HepG2 (cell line): ENCODE data around the gene TSKU. TPM values are rescaled to one million over a fixed set of nuclear protein-coding genes. Genes with fewer than 3 reads are reported as not detected.

Experiments
- DMAP1 ChIP-seq: IDR thresholded peaks from 2 replicates; pipeline ENCODE4 v1.6.1; 2016
- DMTF1 ChIP-seq: sonication (generic); formaldehyde crosslinking; IDR thresholded peaks from 2 replicates; pipeline ENCODE4 v1.4.0; 2020; ENCODE audit warnings: mild to moderate bottlenecking, missing genetic modification reagents
- ETV6 ChIP-seq: sonication (generic); formaldehyde crosslinking; conservative IDR thresholded peaks from 2 replicates; pipeline ENCODE4 v1.4.0; 2020; ENCODE audit warnings: missing genetic modification reagents
- FIP1L1 ChIP-seq: fragments of 200-400 bp; formaldehyde crosslinking; IDR thresholded peaks from 2 replicates; pipeline ENCODE4 v1.6.1; 2018; ENCODE audit warnings: low read depth, mild to moderate bottlenecking, low read length, moderate library complexity, borderline replicate concordance; ENCODE audit not compliant: insufficient read depth
- FOXK2 ChIP-seq: fragments of 450-650 bp; IDR thresholded peaks from 2 replicates; pipeline ENCODE4 v1.6.1; 2016
- GATA4 ChIP-seq: sonication (generic); IDR thresholded peaks from 2 replicates; pipeline ENCODE4 v1.6.1; 2016; ENCODE audit warnings: antibody characterized with exemption, low read depth, borderline replicate concordance
- HNRNPUL1 ChIP-seq: fragments of 200-400 bp; formaldehyde crosslinking; IDR thresholded peaks from 2 replicates; pipeline ENCODE4 v1.6.1; 2017; ENCODE audit warnings: low read depth, mild to moderate bottlenecking, low read length, moderate library complexity
- IRF1 ChIP-seq: sonication (generic); formaldehyde crosslinking; IDR thresholded peaks from 2 replicates; pipeline ENCODE4 v1.4.0; 2020; ENCODE audit warnings: low read depth, mild to moderate bottlenecking, missing genetic modification reagents
- KDM1A ChIP-seq: IDR thresholded peaks from 2 replicates; pipeline ENCODE4 v1.6.1; 2016; ENCODE audit warnings: missing compliant biosample characterization
- NCOR1 ChIP-seq: fragments of 200-600 bp; sonication (generic); IDR thresholded peaks from 2 replicates; pipeline ENCODE4 v1.7.0; 2017; ENCODE audit warnings: antibody characterized with exemption, low read length, borderline replicate concordance
- NFYC ChIP-seq: IDR thresholded peaks from 2 replicates; pipeline ENCODE4 v1.6.1; 2016; ENCODE audit warnings: missing genetic modification reagents, missing compliant biosample characterization
- PPARG ChIP-seq: conservative IDR thresholded peaks from 2 replicates; pipeline ENCODE4 v1.6.1; 2016; ENCODE audit warnings: missing biosample characterization, missing genetic modification reagents
- RAD51 ChIP-seq: fragments of 450-650 bp; IDR thresholded peaks from 2 replicates; pipeline ENCODE4 v1.6.1; 2016; ENCODE audit warnings: borderline replicate concordance
- YEATS2 ChIP-seq: sonication (generic); formaldehyde crosslinking; IDR thresholded peaks from 2 replicates; pipeline ENCODE4 v1.4.0; 2020; ENCODE audit warnings: missing genetic modification reagents, borderline replicate concordance
- ZNF569 ChIP-seq: sonication (generic); formaldehyde crosslinking; IDR thresholded peaks from 2 replicates; pipeline ENCODE4 v1.5.0; 2020; ENCODE audit warnings: mild to moderate bottlenecking, missing genetic modification reagents, moderate library complexity, borderline replicate concordance
- ZNF644 ChIP-seq: IDR thresholded peaks from 2 replicates; pipeline ENCODE4 v1.6.1; 2016; ENCODE audit warnings: low read depth
- ZXDC ChIP-seq: sonication (generic); formaldehyde crosslinking; IDR thresholded peaks from 2 replicates; pipeline ENCODE4 v1.5.0; 2020; ENCODE audit warnings: mild to moderate bottlenecking, missing genetic modification reagents
- polyA plus RNA-seq, 8 experiments: library from polyadenylated mRNA; depleted of rRNA in 3 of 8; stranded (reverse) in 7 of 8; unstranded in 1 of 8; fragments of >200 nt; fragmentation: Illumina TruSeq in 4 of 8; extraction: Trizol in 4 of 8; gene quantifications; 2 replicates each; pipeline versions ENCODE4 v1.2.1 to v1.2.3, GENCODE V29; 2011 to 2016; ENCODE audit warnings: low read depth in 4 of 8, missing spikeins in 1 of 8, mixed read lengths in 1 of 8; ENCODE audit not compliant: insufficient read depth in 1 of 8
- total RNA-seq, 5 experiments: library from RNA; depleted of rRNA; stranded (reverse); fragments of >200 nt; fragmentation: Illumina TruSeq; extraction: Trizol; gene quantifications; 2 replicates each; pipeline ENCODE4 v1.2.3, GENCODE V29; 2016; ENCODE audit warnings: low read depth in 1 of 5
- TF ChIP-seq, protein P1 (sequence below): sonication (generic); formaldehyde crosslinking; IDR thresholded peaks from 2 replicates; pipeline ENCODE4 v1.8.0; 2022; ENCODE audit warnings: mild to moderate bottlenecking, missing genetic modification reagents
- TF ChIP-seq, protein P2 (sequence below): conservative IDR thresholded peaks from 2 replicates; pipeline ENCODE4 v1.6.1; 2018; ENCODE audit warnings: missing genetic modification reagents
- TF ChIP-seq, protein P3 (sequence below): sonication (generic); formaldehyde crosslinking; IDR thresholded peaks from 2 replicates; pipeline ENCODE4 v1.5.0; 2020; ENCODE audit warnings: mild to moderate bottlenecking, missing genetic modification reagents

TSKU gene
- total and polyA plus RNA-seq, 2 of the 13 experiments (the other 11 are each of a cell fraction or from before 2014, with no cell fraction given) = 20.3 to 21.4 TPM

DNA sequence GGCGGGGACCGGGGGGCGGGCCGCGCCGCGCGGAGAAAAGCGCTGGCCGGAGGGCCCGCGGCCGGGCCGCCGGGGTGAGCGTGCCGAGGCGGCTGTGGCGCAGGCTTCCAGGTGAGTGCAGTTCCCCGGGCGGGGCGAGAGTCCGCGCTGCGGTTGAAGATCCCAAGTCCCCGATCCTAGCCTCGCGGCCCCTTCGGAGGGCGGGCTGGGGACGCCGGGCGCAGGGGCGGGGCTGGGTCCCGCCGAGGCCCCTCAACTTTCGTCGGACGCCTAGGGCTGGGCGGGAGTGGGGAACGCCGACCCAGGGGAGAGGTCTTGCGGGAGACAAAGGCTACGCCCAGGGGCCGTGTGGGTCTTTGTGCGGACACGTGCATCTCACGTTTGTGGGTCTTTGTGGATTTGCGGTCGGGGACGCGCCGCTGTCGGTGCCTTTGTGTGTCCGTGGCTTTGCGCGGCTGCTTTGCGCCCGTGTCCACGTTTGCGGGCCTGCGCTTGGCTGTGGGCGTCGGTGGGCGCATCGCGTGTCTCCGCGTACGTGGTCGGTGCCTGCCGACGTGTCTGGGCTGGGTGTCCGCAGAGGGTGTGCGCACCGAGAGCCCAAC, at the start of gene TSKU (continued):
- no peak for TF ChIP-seq FIP1L1
- TF ChIP-seq RAD51 = no peak
- no peak for TF ChIP-seq ETV6 (CRISPR knock-in tag)
- TF ChIP-seq HNRNPUL1 = no peak
- no peak for TF ChIP-seq PPARG (CRISPR knock-in tag)
- TF ChIP-seq KDM1A (CRISPR knock-in tag) = no peak
- no peak for TF ChIP-seq ZXDC (CRISPR knock-in tag)
- TF ChIP-seq FOXK2 = no peak
- no peak; the same call in 1 of the 2 replicates for TF ChIP-seq NCOR1
- no peak for TF ChIP-seq ZNF569 (CRISPR knock-in tag)
- no peak for TF ChIP-seq YEATS2 (CRISPR knock-in tag)
- no peak for TF ChIP-seq ZNF644 (CRISPR knock-in tag)
- TF ChIP-seq, protein P1, sequence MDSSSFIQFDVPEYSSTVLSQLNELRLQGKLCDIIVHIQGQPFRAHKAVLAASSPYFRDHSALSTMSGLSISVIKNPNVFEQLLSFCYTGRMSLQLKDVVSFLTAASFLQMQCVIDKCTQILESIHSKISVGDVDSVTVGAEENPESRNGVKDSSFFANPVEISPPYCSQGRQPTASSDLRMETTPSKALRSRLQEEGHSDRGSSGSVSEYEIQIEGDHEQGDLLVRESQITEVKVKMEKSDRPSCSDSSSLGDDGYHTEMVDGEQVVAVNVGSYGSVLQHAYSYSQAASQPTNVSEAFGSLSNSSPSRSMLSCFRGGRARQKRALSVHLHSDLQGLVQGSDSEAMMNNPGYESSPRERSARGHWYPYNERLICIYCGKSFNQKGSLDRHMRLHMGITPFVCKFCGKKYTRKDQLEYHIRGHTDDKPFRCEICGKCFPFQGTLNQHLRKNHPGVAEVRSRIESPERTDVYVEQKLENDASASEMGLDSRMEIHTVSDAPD (CRISPR knock-in tag) = no peak
- TF ChIP-seq DMAP1 (CRISPR knock-in tag) = no peak; the same call in 1 of the 2 replicates
- TF ChIP-seq, protein P2, sequence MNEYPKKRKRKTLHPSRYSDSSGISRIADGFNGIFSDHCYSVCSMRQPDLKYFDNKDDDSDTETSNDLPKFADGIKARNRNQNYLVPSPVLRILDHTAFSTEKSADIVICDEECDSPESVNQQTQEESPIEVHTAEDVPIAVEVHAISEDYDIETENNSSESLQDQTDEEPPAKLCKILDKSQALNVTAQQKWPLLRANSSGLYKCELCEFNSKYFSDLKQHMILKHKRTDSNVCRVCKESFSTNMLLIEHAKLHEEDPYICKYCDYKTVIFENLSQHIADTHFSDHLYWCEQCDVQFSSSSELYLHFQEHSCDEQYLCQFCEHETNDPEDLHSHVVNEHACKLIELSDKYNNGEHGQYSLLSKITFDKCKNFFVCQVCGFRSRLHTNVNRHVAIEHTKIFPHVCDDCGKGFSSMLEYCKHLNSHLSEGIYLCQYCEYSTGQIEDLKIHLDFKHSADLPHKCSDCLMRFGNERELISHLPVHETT = no peak
- TF ChIP-seq IRF1 (CRISPR knock-in tag) = 0 out of 2 replicates have a peak, but pooled peaks have one; percentile 29
- TF ChIP-seq, protein P3, sequence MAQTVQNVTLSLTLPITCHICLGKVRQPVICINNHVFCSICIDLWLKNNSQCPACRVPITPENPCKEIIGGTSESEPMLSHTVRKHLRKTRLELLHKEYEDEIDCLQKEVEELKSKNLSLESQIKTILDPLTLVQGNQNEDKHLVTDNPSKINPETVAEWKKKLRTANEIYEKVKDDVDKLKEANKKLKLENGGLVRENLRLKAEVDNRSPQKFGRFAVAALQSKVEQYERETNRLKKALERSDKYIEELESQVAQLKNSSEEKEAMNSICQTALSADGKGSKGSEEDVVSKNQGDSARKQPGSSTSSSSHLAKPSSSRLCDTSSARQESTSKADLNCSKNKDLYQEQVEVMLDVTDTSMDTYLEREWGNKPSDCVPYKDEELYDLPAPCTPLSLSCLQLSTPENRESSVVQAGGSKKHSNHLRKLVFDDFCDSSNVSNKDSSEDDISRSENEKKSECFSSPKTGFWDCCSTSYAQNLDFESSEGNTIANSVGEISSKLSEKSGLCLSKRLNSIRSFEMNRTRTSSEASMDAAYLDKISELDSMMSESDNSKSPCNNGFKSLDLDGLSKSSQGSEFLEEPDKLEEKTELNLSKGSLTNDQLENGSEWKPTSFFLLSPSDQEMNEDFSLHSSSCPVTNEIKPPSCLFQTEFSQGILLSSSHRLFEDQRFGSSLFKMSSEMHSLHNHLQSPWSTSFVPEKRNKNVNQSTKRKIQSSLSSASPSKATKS (CRISPR knock-in tag) = no peak
- no peak for TF ChIP-seq DMTF1 (CRISPR knock-in tag)
- no peak for TF ChIP-seq NFYC
- no peak for TF ChIP-seq GATA4
